COLO668 (cell line): ENCODE results near the gene MOB3B.

Experiments used
- DNase-seq: peaks from one replicate; lab custom pipeline; 2025; ENCODE audit not compliant: unreplicated experiment; lab: John Stamatoyannopoulos, UW

MOB3B gene

DNA sequence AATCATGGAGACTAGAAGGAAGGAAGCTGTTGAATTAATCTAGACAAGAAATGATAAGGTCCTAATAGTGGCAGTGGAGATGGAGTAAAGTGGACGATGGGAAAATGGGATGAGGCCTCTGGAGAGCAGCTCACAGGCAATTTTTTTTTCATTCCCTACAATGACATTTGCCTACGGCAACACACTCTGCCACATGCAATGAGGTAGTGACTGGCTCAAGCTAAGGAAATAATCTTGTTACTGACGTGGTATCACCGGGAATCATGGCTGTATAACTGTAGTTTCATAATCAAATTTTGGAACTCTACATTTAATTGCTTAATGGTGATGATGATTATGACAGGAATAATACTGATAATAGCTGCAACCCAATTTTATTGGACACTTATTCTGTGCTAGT lies 12.1 kb upstream of the MOB3B start:
- no peak for DNase-seq

- no peak for DNase-seq
Measured at GRCh38 chr9:27540502-27540901, 10.9 kb upstream of the MOB3B start.

DNA sequence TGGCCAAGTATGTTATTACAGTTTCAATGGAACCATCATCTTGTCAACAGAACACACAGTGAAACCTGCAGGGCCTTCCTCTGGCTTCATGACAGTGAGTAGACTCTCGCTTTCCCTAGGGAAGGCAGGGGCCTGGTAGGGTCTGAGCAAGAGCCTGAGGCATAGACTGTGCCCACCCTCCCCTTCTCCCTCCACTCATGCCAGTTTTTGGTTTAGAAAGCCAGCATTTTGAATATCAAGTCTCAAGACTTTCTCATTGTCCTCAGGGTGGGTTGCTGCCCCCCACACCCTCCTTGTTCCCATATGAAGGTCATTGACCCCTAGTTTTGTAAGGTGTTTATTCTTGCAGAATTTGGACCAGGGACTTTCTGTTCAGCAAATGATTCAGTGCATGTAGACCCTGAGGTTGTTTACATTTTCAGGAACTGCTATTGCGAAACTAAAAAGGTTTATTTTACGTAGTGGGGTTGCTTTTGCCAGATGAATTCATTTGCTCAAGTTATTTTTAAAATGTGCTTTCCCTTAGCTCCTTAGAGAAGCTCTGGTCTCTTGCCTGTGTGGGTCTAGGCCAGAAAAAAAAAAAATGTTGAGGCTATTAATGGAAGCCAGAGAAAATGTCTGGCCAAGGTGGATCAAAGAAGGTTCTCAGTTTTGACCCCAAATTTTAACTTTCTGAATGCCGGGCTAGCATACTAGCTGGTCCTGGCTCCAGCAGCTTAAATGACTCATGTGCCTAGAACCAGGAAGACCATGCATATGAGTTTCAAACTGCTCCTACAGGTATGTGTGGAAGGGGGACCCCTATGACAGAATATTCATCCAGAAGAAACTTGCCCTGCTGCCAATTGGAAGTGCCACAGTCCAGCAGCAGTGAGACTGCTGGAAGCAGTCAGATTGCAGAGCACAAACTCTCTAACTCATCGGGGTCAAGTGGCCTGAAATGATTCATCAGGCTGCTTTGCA lies 10.1 kb upstream of the MOB3B start:
- DNase-seq: no peak

DNA sequence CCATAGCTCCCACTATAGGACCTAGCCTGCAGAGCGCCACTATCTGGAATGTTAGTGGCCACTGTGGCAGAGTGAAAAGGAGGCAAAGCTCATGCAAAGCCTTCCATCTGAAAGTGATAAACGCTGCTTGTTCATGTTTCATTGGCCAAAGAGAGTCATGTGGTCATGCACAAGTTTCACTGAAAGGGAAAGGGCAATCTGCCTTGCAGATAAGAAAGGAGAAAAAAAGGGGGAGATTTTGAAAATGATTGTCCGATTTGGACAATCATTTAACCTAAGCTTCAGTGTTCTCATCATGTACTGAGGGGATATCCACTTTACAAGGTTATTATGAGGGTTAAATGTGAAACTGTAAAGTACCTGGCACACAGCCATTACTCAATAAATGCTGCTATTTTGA lies 9.0 kb upstream of the MOB3B start:
- DNase-seq: no peak

DNA sequence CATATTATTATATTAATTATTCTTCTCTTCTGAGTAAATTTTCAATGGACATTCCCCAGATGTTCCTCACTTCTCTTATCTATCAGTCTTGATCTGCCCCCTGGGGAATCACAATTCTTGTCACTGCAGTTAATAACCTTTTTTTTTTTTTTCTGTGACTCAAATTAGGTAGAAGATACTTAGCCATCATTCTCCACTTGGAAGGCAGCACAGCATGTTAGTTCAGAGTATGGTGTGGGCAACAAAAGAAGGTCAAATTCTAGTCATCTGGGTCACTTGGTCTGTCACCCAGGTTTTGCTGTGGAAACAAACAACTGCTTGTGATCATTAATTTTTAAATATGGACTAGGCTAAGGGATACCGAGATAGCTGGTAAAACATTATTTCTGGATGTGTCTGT lies 8.1 kb upstream of the MOB3B start:
- no peak for DNase-seq

GRCh38 chr9:27537027-27537435 lies 7.4 kb upstream of the MOB3B start:
- DNase-seq: no peak

GRCh38 chr9:27536168-27536567 lies 6.6 kb upstream of the MOB3B start:
- no peak for DNase-seq

DNA sequence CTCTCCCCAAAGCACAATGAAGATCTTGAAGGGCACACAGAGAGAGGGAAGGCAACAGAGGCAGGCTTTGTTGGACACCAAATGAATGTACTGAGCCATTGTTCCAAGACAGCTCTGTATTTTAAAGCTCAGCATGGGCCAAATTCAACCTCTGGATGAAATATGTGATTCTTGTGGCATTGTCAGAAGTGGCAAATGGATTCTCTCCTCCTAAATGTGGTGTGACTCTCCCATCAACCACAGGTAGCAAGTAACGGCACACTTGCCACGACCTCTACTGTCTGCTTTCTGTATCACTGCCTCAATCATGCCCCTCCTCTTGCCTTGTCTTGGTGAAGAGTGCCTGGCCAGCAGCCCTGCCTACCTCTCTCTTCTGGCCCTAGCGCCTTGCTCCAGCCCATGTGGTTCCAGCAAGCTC lies 6.1 kb upstream of the MOB3B start:
- no peak for DNase-seq

DNA sequence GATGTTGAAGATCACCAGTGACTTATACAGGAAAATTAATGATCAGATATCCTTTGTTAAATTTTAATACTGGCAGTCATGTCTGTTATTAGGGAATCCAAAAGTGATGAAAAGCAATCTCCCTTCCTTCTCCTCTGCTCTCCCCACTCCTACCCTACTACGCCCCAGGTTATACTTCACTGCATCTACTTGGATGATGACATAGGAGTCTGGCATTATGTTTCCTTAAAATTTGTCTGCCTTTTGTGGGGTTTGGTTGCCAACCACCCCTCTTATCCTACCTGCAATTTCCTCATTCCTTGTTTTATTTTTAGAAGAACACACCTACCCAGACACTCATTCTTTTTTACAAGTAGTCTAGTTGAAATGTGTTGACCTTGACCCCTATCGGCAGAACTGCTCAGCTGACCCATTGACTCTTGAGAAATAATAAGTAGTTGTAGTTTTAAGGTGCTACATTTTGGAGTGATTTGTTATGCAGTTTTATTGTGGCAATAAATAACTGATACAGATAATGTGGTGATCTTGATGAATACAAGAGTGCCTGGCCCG lies 5.1 kb upstream of the MOB3B start:
- DNase-seq: no peak

- no peak for DNase-seq
Measured at GRCh38 chr9:27534131-27534530, 4.5 kb upstream of the MOB3B start.

- DNase-seq: no peak
Measured at GRCh38 chr9:27533311-27533710, 3.7 kb upstream of the MOB3B start.

- DNase-seq: no peak
Measured at GRCh38 chr9:27532046-27532445, 2.4 kb upstream of the MOB3B start.

- no peak for DNase-seq
Measured at GRCh38 chr9:27530915-27531755, 1.5 kb upstream of the MOB3B start.

GRCh38 chr9:27528886-27529315 lies 713 bp downstream of the MOB3B start:
- no peak for DNase-seq

- no peak for DNase-seq
Measured at GRCh38 chr9:27528076-27528885, 1.3 kb downstream of the MOB3B start.

GRCh38 chr9:27527702-27528075 lies 1.9 kb downstream of the MOB3B start:
- DNase-seq: no peak

DNA sequence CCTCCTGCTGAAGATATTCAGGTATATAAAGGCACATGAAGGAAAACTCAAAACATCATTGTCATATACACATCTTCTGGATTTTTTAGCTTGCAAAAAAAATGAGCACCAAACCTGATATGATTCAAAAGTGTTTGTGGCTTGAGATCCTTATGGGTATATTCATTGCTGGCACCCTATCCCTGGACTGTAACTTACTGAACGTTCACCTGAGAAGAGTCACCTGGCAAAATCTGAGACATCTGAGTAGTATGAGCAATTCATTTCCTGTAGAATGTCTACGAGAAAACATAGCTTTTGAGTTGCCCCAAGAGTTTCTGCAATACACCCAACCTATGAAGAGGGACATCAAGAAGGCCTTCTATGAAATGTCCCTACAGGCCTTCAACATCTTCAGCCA lies 5.4 kb downstream of the MOB3B start, which contains the start of gene IFNK:
Gene IFNK (plus strand): TSS at position 55 of the 400 bp plus-strand sequence. CDS start 47 bp downstream, at position 102.
- DNase-seq: no peak

DNA sequence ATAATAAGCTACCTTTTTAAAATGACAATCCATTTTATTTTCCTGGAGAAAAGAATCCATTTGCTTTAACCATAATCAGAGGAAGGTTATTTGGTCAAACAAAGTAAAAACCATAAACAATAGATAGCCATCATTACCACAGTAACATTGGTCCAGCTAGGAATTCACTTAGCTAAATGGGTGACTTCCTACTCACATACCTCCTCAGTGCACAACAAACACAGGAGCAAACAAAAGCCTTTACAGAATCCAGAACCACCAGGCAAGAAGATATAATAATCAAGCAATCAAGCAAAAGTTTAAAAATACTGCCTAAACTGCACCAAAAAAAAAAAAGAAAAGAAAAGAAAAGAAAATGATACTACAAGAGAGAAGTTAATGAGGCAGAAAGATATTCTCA lies 6.5 kb downstream of the MOB3B start:
- DNase-seq: no peak

GRCh38 chr9:27520986-27521385 lies 8.6 kb downstream of the MOB3B start:
- DNase-seq: no peak
